Liver (tissue), 9 donors: Measurements from ENCODE around the gene DDX4. TPM values are rescaled to one million over a fixed set of nuclear protein-coding genes. Genes with fewer than 3 reads are reported as not detected.

Experiments
- DNase-seq: peaks from one replicate; pipeline ENCODE4 v3.0.0-alpha.2; 2017; ENCODE audit warnings: low spot score
- H3K27ac ChIP-seq, 2 donors: one replicate each; pipeline ENCODE4 v1.7.0; 2013; ENCODE audit warnings: inconsistent platforms in 2 of 2, low read length in 2 of 2, control low read depth in 1 of 2, low read depth in 1 of 2, mild to moderate bottlenecking in 1 of 2
- H3K27me3 ChIP-seq, 4 donors: one replicate each; pipeline versions ENCODE4 v1.6.1 to v1.7.0; 2013; ENCODE audit warnings: low read length in 3 of 4, inconsistent platforms in 1 of 4, mild to moderate bottlenecking in 1 of 4, moderate library complexity in 1 of 4; ENCODE audit not compliant: control insufficient read depth in 4 of 4, insufficient read depth in 4 of 4
- H3K36me3 ChIP-seq, 4 donors: one replicate each; pipeline versions ENCODE4 v1.6.1 to v1.7.0; 2013; ENCODE audit warnings: low read length in 3 of 4, mild to moderate bottlenecking in 3 of 4, low read depth in 1 of 4, moderate library complexity in 1 of 4; ENCODE audit not compliant: control insufficient read depth in 4 of 4, insufficient read depth in 3 of 4
- H3K4me1 ChIP-seq, 4 donors: one replicate each; pipeline versions ENCODE4 v1.6.1 to v1.7.0; 2013; ENCODE audit warnings: low read length in 3 of 4, mild to moderate bottlenecking in 3 of 4, moderate library complexity in 1 of 4; ENCODE audit not compliant: control insufficient read depth in 4 of 4, insufficient read depth in 4 of 4
- H3K4me3 ChIP-seq, 3 donors: one replicate each; pipeline versions ENCODE4 v1.6.1 to v1.7.0; 2013; ENCODE audit warnings: low read length in 3 of 3, control low read depth in 1 of 3, low read depth in 1 of 3, mild to moderate bottlenecking in 1 of 3
- H3K9ac ChIP-seq, 2 donors: one replicate each; pipeline ENCODE4 v1.7.0; 2013; ENCODE audit warnings: low read length in 2 of 2, mild to moderate bottlenecking in 2 of 2, moderate library complexity in 2 of 2, control low read depth in 1 of 2, low read depth in 1 of 2
- H3K9me3 ChIP-seq, 4 donors: one replicate each; pipeline versions ENCODE4 v1.6.1 to v1.7.0; 2013; ENCODE audit warnings: low read length in 3 of 4; ENCODE audit not compliant: control insufficient read depth in 4 of 4
- ATF3 ChIP-seq: IDR thresholded peaks from 2 replicates; pipeline ENCODE4 v1.6.1; 2016; ENCODE audit warnings: antibody characterized with exemption
- FOXA2 ChIP-seq: IDR thresholded peaks from 2 replicates; pipeline ENCODE4 v1.6.1; 2016; ENCODE audit warnings: antibody characterized with exemption
- GABPA ChIP-seq, 2 donors: IDR thresholded peaks in 1 of 2; conservative IDR thresholded peaks in 1 of 2; 2 replicates each; pipeline ENCODE4 v1.6.1; 2016; ENCODE audit warnings: antibody characterized with exemption in 2 of 2, mild to moderate bottlenecking in 1 of 2, moderate library complexity in 1 of 2
- HNF4A ChIP-seq, 2 donors: conservative IDR thresholded peaks; 2 replicates each; pipeline ENCODE4 v1.6.1; 2016; ENCODE audit warnings: antibody characterized with exemption in 2 of 2, mild to moderate bottlenecking in 2 of 2
- HNF4G ChIP-seq: IDR thresholded peaks from 2 replicates; pipeline ENCODE4 v1.6.1; 2016; ENCODE audit warnings: antibody characterized with exemption
- JUND ChIP-seq, 2 donors: IDR thresholded peaks; 2 replicates each; pipeline ENCODE4 v1.6.1; 2016; ENCODE audit warnings: antibody characterized with exemption in 2 of 2
- RAD21 ChIP-seq, 2 donors: IDR thresholded peaks; 2 replicates each; pipeline ENCODE4 v1.6.1; 2016; ENCODE audit warnings: antibody characterized with exemption in 2 of 2, mild to moderate bottlenecking in 2 of 2
- RXRA ChIP-seq, 2 donors: IDR thresholded peaks; 2 replicates each; pipeline ENCODE4 v1.6.1; 2017 to 2018; ENCODE audit warnings: antibody characterized with exemption in 2 of 2, mild to moderate bottlenecking in 1 of 2
- SP1 ChIP-seq: IDR thresholded peaks from 2 replicates; pipeline ENCODE4 v1.6.1; 2018; ENCODE audit warnings: antibody characterized with exemption, mild to moderate bottlenecking
- TAF1 ChIP-seq: conservative IDR thresholded peaks from 2 replicates; pipeline ENCODE4 v1.6.1; 2016; ENCODE audit warnings: antibody characterized with exemption, mild to moderate bottlenecking
- YY1 ChIP-seq: IDR thresholded peaks from 2 replicates; pipeline ENCODE4 v1.6.1; 2016; ENCODE audit warnings: antibody characterized with exemption, mild to moderate bottlenecking
- WGBS: extraction: QIAGEN DNeasy Blood & Tissue Kit; methylation state at CpG from one replicate; pipeline ENCODE4 v1.1.7; 2013; 5-methylcytosine and 5-hydroxymethylcytosine counted together
- polyA plus RNA-seq, 2 donors: library from polyadenylated mRNA; stranded (reverse) in 1 of 2; unstranded in 1 of 2; fragments of 200-250 nt in 1 of 2; fragments of >200 nt in 1 of 2; fragmentation: Nextera tagmentation in 1 of 2; extraction: Ambion mirVana in 1 of 2; gene quantifications; one replicate each; pipeline versions ENCODE4 v1.2.1 to v1.2.3, GENCODE V29; 2013 to 2015
- total RNA-seq, 2 donors: library from RNA; depleted of rRNA; stranded (reverse); fragments of >200 nt; gene quantifications; one replicate each; pipeline ENCODE4 v1.2.3, GENCODE V29; 2014
- TF ChIP-seq, protein P1 (sequence below): IDR thresholded peaks from 2 replicates; pipeline ENCODE4 v1.6.1; 2016; ENCODE audit warnings: antibody characterized with exemption
- TF ChIP-seq, protein P2 (sequence below): IDR thresholded peaks from 2 replicates; pipeline ENCODE4 v1.6.1; 2016; ENCODE audit warnings: antibody characterized with exemption, mild to moderate bottlenecking
- donor health status: healthy.
- donor health status: healthy.
- donor health status: healthy.
- donor health status: healthy.
- donor health status: healthy.

Gene DDX4
- total and polyA plus RNA-seq, 4 donors, result not detected

- H3K4me3 ChIP-seq, result no peak overlapping the region
- peaks cover 0 to 13% (median 11%) of the 10 kb centered on the region in 4 donors for H3K4me1 ChIP-seq
- no peak overlapping the region for H3K9ac ChIP-seq
- no peak for TF ChIP-seq FOXA2
- TF ChIP-seq SP1, result no peak
- no peak for TF ChIP-seq RXRA (IDR thresholded peaks at IDR 0.05)
- TF ChIP-seq, protein P1, sequence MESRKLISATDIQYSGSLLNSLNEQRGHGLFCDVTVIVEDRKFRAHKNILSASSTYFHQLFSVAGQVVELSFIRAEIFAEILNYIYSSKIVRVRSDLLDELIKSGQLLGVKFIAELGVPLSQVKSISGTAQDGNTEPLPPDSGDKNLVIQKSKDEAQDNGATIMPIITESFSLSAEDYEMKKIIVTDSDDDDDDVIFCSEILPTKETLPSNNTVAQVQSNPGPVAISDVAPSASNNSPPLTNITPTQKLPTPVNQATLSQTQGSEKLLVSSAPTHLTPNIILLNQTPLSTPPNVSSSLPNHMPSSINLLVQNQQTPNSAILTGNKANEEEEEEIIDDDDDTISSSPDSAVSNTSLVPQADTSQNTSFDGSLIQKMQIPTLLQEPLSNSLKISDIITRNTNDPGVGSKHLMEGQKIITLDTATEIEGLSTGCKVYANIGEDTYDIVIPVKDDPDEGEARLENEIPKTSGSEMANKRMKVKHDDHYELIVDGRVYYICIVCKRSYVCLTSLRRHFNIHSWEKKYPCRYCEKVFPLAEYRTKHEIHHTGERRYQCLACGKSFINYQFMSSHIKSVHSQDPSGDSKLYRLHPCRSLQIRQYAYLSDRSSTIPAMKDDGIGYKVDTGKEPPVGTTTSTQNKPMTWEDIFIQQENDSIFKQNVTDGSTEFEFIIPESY, result no peak
- TF ChIP-seq HNF4G, result no peak
- no peaks in the 10 kb centered on the region for H3K9me3 ChIP-seq
- H3K27me3 ChIP-seq, result no peaks in the 10 kb centered on the region
- no peaks in the 10 kb centered on the region for H3K36me3 ChIP-seq
- H3K27ac ChIP-seq, result no peak overlapping the region
- DNase-seq, result no peak
Measured at GRCh38 chr5:55708732-55709131, 29.1 kb upstream of the DDX4 start.

DNA sequence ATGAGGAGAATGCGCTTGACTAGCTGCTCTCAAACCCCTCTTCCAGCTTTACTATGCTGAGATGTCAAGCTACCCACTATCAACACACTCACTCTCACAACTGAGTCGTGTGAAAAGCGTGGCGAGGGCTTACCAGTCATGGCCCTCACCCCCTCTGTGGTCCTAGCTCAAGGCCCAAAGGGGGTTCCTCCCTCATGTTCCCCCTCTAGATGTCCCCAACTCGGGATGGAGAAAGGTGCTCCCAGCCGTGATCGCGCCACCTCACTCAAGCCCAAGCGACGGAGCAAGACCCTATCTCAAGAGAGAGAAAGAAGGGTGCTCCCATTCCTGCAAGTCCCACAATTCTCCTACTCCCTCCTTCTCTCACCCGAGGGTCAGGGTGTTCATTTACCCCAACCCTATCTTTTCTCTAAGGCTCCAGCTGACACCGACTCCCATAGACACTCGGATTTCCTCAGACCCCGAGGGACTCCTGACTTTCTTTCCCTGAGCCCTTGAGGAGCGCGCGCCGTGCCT, 26.3 kb upstream of the DDX4 start:
- Histone ChIP-seq H3K4me3 (peak overlapping the region; percentile 82 to 92 (median 92)), H3K27ac (peak overlapping the region in 1 of 2 donors; percentile 8), H3K27me3 (no peaks in the 10 kb centered on the region), H3K4me1 (peaks cover 0 to 13% (median 11%) of the 10 kb centered on the region in 4 donors), H3K9ac (peak overlapping the region; percentile 52 to 56), H3K36me3 (no peaks in the 10 kb centered on the region), H3K9me3 (no peaks in the 10 kb centered on the region)
- WGBS, result 11% methylated on average over 18 of the region's 18 CpGs
- TF ChIP-seq GABPA (IDR thresholded peaks at IDR 0.05 in 1 of 2, conservative IDR thresholded peaks at IDR 0.05 in 1 of 2) (no peak), RXRA (IDR thresholded peaks at IDR 0.05) (no peak), ATF3 (no peak), TAF1 (no peak), RAD21 (IDR thresholded peaks at IDR 0.05) (no peak), HNF4A (conservative IDR thresholded peaks at IDR 0.05) (no peak), FOXA2 (no peak), JUND (IDR thresholded peaks at IDR 0.05) (no peak), YY1 (no peak)
- TF ChIP-seq, protein P2, sequence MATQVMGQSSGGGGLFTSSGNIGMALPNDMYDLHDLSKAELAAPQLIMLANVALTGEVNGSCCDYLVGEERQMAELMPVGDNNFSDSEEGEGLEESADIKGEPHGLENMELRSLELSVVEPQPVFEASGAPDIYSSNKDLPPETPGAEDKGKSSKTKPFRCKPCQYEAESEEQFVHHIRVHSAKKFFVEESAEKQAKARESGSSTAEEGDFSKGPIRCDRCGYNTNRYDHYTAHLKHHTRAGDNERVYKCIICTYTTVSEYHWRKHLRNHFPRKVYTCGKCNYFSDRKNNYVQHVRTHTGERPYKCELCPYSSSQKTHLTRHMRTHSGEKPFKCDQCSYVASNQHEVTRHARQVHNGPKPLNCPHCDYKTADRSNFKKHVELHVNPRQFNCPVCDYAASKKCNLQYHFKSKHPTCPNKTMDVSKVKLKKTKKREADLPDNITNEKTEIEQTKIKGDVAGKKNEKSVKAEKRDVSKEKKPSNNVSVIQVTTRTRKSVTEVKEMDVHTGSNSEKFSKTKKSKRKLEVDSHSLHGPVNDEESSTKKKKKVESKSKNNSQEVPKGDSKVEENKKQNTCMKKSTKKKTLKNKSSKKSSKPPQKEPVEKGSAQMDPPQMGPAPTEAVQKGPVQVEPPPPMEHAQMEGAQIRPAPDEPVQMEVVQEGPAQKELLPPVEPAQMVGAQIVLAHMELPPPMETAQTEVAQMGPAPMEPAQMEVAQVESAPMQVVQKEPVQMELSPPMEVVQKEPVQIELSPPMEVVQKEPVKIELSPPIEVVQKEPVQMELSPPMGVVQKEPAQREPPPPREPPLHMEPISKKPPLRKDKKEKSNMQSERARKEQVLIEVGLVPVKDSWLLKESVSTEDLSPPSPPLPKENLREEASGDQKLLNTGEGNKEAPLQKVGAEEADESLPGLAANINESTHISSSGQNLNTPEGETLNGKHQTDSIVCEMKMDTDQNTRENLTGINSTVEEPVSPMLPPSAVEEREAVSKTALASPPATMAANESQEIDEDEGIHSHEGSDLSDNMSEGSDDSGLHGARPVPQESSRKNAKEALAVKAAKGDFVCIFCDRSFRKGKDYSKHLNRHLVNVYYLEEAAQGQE, result no peak
- DNase-seq, result peak; percentile 36
